NCI-H2029 treated with DMSO at 0.1 percent for 48 hours (cell line): ENCODE results near the gene CCDC127.

Source experiments
- DNase-seq: peaks from one replicate; lab custom pipeline; 2025; lab: John Stamatoyannopoulos, UW

Gene CCDC127

DNA sequence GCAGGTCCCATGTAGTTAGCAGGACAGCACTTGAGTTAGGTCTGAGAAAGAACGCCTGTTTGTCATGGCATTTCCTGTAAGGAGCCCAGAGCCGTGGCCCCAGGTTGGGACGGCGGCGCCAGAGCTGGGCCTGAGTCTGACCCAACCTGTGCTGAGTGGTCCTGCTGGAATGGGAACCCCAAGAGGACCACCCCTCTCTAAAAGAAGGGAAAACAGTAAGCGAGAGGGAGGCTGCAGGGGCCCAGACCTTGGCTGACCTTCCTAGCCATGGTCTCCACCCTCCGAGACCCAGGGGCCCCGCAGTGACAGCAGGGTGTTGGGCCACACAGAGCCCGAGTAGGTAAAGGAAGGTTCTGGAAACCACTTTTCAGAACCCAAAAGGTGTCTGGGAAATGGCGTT lies 28.5 kb downstream of the CCDC127 start:
- DNase-seq = no peak

- peak; percentile 62 for DNase-seq
Observed at GRCh38 chr5:188488-189481, 29.2 kb downstream of the CCDC127 start.

DNA sequence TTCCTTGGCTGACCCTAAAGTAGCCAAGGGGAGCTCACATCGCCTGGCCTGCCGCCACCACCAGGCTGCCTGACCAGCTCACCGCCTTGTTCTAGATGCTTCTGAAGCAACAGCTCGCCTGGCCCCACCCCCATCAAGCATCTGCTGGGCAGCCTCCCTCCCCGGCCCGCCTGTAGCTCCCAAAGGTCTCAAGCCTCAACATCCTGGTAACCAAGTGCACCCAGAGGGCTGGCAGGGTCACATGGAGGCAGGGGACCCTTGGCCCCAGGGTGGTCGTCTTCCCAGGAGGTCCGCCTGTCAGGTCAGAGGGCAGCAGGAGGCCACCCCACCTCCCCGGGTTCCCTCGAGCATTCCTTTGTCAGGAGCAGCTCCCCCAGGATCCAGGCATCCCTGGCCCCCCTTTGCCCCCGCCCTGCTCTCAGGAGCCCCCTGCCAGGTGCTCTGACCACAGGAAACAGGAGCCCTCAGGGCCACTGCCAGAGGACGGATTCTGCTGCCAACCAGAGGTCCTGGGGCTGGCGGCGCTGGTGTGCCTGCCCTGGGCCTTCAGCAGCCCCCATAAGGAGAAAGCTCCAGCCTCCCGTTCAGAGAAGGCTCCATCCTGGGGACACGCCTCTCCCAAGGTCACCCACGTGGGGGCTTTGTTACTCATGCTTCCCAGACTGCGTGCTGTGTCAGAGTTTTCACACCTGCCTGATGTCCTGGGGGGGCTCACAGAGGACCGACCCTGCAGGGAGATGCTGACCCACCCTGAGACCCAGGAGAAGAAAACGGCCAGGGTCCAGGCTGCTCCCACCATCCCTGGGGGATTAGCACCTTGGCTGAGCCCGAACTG lies 30.1 kb downstream of the CCDC127 start:
- DNase-seq = no peak

GRCh38 chr5:187042-187431 lies 30.9 kb downstream of the CCDC127 start:
- no peak for DNase-seq

GRCh38 chr5:186091-187041 lies 31.6 kb downstream of the CCDC127 start:
- DNase-seq = no peak

DNA sequence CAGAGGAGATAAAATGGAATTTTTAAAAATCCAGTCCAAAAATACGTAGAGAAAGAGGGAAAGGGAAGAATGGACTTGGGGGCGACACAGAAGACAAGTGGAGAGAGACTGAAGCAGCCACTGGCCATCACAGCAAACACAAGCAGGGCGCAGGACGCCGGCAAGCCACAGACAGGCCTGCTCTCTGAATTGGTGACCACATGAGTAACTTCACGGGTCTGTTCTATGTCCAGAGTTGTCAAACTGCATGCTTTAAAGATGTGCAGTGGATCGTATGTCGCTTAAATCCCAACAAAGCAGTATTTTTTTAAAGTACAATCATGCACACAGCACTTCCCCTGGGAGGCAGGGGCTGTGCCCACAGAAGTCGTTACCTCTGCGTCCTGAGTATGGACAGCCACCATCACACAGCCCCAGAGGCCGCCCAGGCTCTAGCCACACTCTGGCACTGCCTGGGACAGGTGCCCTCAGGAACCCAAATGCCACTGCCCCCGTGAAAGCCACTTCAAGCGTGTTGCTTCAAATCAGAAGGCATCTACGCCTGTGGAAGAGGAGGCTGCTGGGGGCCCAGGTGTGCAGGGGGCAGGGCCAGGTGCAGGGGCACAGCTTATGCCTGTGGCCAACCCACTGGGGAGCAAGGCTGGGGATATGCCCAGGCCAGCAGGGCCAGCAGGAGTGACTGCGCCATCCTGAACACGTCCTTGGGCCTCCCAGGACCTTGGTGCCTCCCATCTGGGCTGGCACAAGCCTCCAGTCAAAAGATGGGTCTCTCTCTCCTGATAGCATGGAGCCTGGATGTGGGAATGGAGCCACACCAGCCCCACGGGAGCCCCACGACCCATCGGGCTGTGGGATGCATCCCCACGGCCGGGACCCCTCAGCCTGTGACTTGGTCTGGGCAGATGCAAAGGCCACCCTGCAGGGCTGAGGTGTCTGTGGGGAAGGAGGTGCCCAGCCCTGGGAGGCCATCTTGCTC lies 32.6 kb downstream of the CCDC127 start:
- no peak for DNase-seq

GRCh38 chr5:184471-184870 lies 33.5 kb downstream of the CCDC127 start:
- DNase-seq = no peak

DNA sequence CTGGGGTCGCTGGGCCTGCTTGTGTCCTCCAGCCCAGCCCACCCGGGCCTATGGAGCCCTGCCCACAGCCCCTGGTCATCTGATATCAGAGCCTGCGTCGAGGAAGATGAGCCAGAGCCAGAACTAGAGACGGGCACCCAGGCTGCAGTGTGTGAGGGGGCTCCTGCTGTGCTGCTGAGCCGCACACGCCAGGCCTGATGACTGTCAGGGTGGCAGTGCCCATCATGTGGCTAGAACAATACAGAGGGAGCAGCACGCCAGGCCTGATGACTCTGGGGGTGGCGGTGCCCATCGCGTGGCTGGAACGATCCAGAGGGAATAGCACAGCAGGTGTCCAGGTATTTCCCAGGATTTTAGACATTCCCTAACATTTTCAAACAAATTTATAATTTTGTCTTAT lies 35.8 kb downstream of the CCDC127 start:
- DNase-seq = no peak

GRCh38 chr5:181566-181965 lies 36.4 kb downstream of the CCDC127 start:
- no peak for DNase-seq

GRCh38 chr5:181160-181559 lies 36.8 kb downstream of the CCDC127 start:
- no peak for DNase-seq

DNA sequence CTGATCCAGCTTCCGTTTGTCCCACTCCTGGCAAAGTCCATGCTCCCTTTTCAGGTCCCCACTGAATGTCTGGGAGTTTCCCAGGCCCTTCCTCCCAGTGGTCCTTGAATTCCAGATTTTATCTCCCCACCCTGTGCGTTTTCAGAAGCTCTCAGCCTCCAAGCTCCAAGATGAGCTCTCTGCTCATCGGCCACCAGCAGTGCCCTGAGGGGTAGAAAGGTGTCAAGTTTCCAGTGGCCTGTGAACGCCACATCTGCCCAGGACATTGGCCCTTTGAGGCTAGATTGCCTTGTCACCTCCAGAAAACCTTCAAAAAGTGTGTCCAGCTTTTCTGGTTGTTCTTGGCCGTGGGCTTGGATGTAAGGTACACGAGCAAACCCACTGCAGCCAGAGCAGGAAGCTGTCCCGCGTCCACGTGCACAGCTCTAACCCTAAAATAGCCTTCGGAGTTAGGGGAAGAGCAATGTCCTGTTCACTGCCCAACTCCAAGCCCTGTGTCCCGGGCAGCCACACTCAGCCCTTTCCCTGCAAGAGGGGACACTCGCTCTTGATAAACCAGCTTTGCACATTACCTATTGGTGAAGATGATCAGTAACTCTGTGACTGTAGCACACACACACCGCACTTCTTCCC lies 37.6 kb downstream of the CCDC127 start:
- DNase-seq = no peak

DNA sequence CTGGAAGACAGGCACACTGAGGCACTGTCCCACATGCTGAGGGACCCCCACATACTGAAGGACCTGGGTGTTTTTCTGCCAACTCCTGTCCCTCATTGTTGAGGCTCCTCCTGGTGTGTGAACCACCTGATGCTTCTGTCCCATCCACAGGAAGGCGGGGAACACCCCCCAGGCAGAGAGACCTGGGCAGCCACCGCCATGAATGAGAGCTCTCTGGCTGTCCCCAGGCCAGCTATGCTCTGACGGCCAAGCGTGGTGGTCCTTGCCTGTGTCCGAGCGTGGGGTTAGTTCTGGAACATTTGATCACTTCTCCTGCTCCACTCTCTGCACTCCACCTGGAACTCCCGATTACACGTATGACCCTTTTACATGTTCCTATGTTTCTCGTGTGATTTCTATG lies 38.6 kb downstream of the CCDC127 start:
- no peak for DNase-seq

DNA sequence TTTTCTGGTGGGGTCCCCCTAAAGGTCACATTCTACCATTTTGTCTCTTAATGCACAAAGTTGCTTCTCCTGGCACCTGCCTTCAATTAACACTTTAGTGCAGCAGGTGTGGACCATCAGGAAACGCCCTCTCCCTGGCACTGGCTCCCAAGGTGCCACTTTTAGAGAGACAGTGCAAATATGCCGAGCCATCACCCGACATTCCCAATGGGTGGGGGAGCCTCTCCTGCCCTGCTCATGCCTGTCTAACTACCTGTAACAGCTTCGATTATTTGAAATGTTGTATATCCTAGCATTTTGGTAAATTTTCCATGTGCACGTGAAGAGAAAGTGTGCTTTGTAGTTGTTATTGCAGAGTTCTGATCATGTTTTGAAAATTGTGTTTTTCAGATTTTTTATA lies 39.8 kb downstream of the CCDC127 start:
- DNase-seq = no peak

DNA sequence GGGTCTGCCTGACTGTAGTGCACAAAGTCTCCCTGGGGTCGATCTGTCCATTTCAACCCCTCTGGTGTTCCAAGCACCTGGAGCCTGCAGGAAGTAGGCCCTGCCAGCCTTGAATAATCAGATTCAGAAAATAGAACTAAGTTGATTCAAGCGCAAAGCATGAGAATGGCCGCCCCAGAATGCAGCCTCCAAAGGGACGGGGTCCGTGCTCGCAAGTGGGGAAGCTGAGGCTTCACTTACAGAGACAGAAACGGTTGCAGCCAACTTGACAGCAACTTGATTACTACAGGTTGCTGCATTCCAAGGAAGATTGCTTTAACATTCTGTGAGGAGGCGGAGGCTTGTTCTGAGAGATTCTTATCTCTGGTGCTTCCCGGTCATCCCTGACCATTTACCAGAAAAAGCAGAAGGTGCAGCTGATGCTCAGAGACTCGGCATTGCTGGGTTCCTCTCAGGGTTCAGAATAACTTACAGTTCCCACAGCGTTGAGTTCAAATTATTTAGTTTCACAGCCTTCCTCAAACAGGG lies 41.6 kb downstream of the CCDC127 start:
- no peak for DNase-seq

- no peak for DNase-seq
Observed at GRCh38 chr5:174876-175465, 43.0 kb downstream of the CCDC127 start.

- DNase-seq = no peak
Observed at GRCh38 chr5:174291-174600, 43.7 kb downstream of the CCDC127 start.

DNA sequence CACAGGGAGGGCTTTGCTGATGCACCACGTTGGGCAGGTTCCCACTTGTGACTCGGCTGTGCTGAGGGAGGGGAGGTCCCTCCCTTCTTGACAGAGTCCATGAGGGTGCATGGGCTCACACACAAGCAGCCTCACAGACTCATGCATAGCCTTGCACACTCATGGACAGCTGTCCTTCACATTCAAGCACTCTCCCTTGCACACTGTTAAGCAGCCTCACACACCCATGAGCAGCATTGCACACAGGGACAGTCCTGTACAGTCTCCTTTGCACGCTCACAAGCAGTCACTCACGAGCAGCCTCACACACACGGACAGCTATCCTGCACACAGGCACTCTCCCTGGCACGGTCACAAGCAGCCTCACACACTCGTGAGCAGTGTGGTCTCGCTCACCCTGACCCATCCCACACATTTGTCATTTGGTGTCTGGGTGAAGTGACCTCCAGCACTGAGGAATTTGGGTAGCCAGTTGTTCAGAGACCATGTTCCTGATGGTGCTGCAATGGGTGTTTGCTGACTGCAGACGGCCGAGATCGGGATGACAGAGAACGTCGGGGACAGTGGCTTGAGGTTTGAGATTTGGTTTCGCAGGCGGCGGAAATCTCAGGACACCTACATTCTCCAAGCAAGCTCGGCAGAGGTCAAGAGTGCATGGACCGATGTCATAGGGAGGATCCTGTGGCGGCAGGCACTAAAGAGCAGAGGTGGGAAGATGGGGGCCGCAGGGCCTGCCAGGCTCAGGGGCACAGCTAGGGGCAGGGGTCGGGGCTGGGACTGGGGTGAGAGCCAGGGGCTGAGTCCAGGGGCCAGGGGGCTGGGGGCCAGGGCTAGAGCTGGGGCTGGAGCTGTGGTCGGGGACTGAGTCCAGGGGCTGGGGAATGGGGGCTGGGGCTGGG lies 44.3 kb downstream of the CCDC127 start:
- no peak for DNase-seq

GRCh38 chr5:172841-173251 lies 45.1 kb downstream of the CCDC127 start:
- DNase-seq = no peak

DNA sequence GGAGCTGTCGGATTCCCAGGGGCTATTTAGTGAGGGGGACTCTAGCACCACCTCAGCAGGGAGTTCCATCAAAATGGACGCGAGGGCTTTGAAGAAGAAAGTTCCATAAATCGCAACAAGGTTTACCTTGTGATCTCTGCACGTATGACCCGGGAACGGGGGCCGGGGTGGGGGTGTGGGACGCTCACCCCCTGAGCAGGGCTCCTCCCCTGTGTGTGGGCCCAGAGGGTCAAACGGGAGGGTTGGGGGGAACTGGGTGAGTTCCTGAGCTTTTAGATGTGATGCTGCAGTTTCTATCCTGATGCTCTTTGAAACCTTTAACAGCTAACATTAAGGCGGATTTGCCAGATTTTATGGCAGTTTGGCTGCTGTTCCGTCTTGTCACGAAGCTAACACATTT lies 45.5 kb downstream of the CCDC127 start:
- no peak for DNase-seq
